GM23338 (cell line): ENCODE measurements around the gene CBLC. TPM values are rescaled to one million over a fixed set of nuclear protein-coding genes. Genes with fewer than 3 reads are reported as not detected.
A peak's percentile ranks its signal among the peaks of the same experiment; 100 is the strongest.
"Not testable (repeated sequence)": the region's sequence is repeated elsewhere in the genome, so short reads cannot be mapped to it uniquely, and the experiment has no call there.

Experiments used
- ATAC-seq: fragments of 200-7000 bp; cut with Tn5 transposase; 3 replicates; pipeline ENCODE4 v1.9.1; 2020
- DNase-seq: peaks from one replicate; pipeline ENCODE4 v3.0.0-alpha.2; 2015; ENCODE audit warnings: low spot score
- H2AFZ ChIP-seq: fragments of 200-600 bp; sonication (generic); 2 replicates; pipeline ENCODE4 v1.8.0; 2016; ENCODE audit warnings: antibody characterized with exemption, mild to moderate bottlenecking, moderate library complexity
- H3F3A ChIP-seq: fragments of 200-600 bp; sonication (generic); replicated peaks from 2 replicates; pipeline ENCODE4 v1.8.0; 2017; ENCODE audit warnings: antibody characterized with exemption, mixed run types, low read depth
- H3K27ac ChIP-seq: fragments of 200-600 bp; sonication (generic); 2 replicates; pipeline ENCODE4 v1.6.1; 2016; ENCODE audit warnings: low read depth
- H3K27me3 ChIP-seq: fragments of 200-600 bp; sonication (generic); 2 replicates; pipeline ENCODE4 v1.8.0; 2016; ENCODE audit warnings: mild to moderate bottlenecking, mixed run types, moderate library complexity; ENCODE audit not compliant: insufficient read depth
- H3K36me3 ChIP-seq: fragments of 200-600 bp; sonication (generic); 2 replicates; pipeline ENCODE4 v1.8.0; 2016; ENCODE audit warnings: mild to moderate bottlenecking; ENCODE audit not compliant: insufficient read depth
- H3K4me1 ChIP-seq: fragments of 200-600 bp; sonication (generic); 2 replicates; pipeline ENCODE4 v1.8.0; 2016; ENCODE audit warnings: mild to moderate bottlenecking, moderate library complexity; ENCODE audit not compliant: insufficient read depth
- H3K4me2 ChIP-seq: fragments of 200-600 bp; sonication (generic); 2 replicates; pipeline ENCODE4 v1.7.1; 2017; ENCODE audit warnings: mixed run types
- H3K4me3 ChIP-seq: fragments of 200-600 bp; sonication (generic); 2 replicates; pipeline ENCODE4 v1.6.1; 2016; ENCODE audit warnings: mixed run types
- H3K79me2 ChIP-seq: fragments of 200-600 bp; sonication (generic); replicated peaks from 2 replicates; pipeline ENCODE4 v1.8.0; 2017; ENCODE audit warnings: mild to moderate bottlenecking; ENCODE audit not compliant: insufficient read depth
- H3K9me2 ChIP-seq: fragments of 200-600 bp; sonication (generic); 2 replicates; pipeline ENCODE4 v1.8.0; 2017; ENCODE audit not compliant: insufficient read depth
- H4K20me1 ChIP-seq: fragments of 200-600 bp; sonication (generic); replicated peaks from 2 replicates; pipeline ENCODE4 v1.8.0; 2017; ENCODE audit warnings: mild to moderate bottlenecking; ENCODE audit not compliant: insufficient read depth
- H3K27ac Mint-ChIP-seq: 2 replicates; pipeline ENCODE4 v1.8.0; 2020; ENCODE audit warnings: inconsistent platforms, mild to moderate bottlenecking, moderate library complexity, mixed read lengths
- H3K27me3 Mint-ChIP-seq: 3 replicates; pipeline ENCODE4 v1.8.0; 2022; ENCODE audit warnings: low read depth, mild to moderate bottlenecking, moderate library complexity, mixed read lengths, inconsistent platforms; ENCODE audit not compliant: insufficient read depth, poor library complexity
- H3K36me3 Mint-ChIP-seq: 3 replicates; pipeline ENCODE4 v1.8.0; 2021; ENCODE audit warnings: low read depth, mild to moderate bottlenecking, inconsistent platforms, moderate library complexity, mixed read lengths
- H3K4me1 Mint-ChIP-seq: 3 replicates; pipeline ENCODE4 v1.8.0; 2020; ENCODE audit warnings: mild to moderate bottlenecking, inconsistent platforms, mixed read lengths
- H3K4me3 Mint-ChIP-seq: 3 replicates; pipeline ENCODE4 v1.8.0; 2021; ENCODE audit warnings: moderate library complexity, mild to moderate bottlenecking, inconsistent platforms, mixed read lengths
- H3K9me3 Mint-ChIP-seq: 3 replicates; pipeline ENCODE4 v1.8.0; 2020; ENCODE audit warnings: moderate library complexity, mild to moderate bottlenecking, inconsistent platforms, mixed read lengths
- CREB1 ChIP-seq: fragments of 250-450 bp; sonication (Bioruptor Pico); IDR thresholded peaks from 2 replicates; pipeline ENCODE4 v1.5.0; 2020; ENCODE audit warnings: low read depth, mild to moderate bottlenecking, moderate library complexity
- CTCF ChIP-seq, 2 experiments: fragments of 200-600 bp in 1 of 2; sonication (generic) in 1 of 2; conservative IDR thresholded peaks; 2 replicates each; pipeline versions ENCODE4 v1.5.1 to v1.6.1; 2016 to 2017; ENCODE audit warnings: antibody characterized with exemption in 2 of 2, low read depth in 2 of 2, mild to moderate bottlenecking in 2 of 2, moderate library complexity in 1 of 2
- ETS1 ChIP-seq: IDR thresholded peaks from 2 replicates; pipeline ENCODE4 v1.6.1; 2016; ENCODE audit warnings: antibody characterized with exemption
- NANOG ChIP-seq: IDR thresholded peaks from 2 replicates; pipeline ENCODE4 v1.6.1; 2016; ENCODE audit warnings: antibody characterized with exemption, borderline replicate concordance
- POLR2AphosphoS5 ChIP-seq: IDR thresholded peaks from 2 replicates; pipeline ENCODE4 v1.6.1; 2016; ENCODE audit warnings: antibody characterized with exemption, low read depth
- ZNF114 ChIP-seq: fragments of 250-450 bp; sonication (Bioruptor Pico); IDR thresholded peaks from 2 replicates; pipeline ENCODE4 v1.5.0; 2020; ENCODE audit warnings: mild to moderate bottlenecking, moderate library complexity
- ZNF462 ChIP-seq: fragments of 250-450 bp; sonication (Bioruptor Pico); IDR thresholded peaks from 2 replicates; pipeline ENCODE4 v1.5.0; 2020; ENCODE audit warnings: mild to moderate bottlenecking, moderate library complexity
- polyA plus RNA-seq: library from polyadenylated mRNA; unstranded; fragments of >200 nt; fragmentation: Nextera tagmentation; extraction: Ambion mirVana; gene quantifications from 2 replicates; pipeline ENCODE4 v1.2.1, GENCODE V29; 2016
- total RNA-seq: library from RNA; depleted of rRNA; stranded (reverse); fragments of >200 nt; shearing (Covaris generic); gene quantifications from 2 replicates; pipeline ENCODE4 v1.2.3, GENCODE V29; 2014

The CBLC gene
- total and polyA plus RNA-seq, 2 experiments from 2014 or later = 14.5 to 29.3 TPM

GRCh38 chr19:44770550-44771257 lies 7.0 kb upstream of the CBLC start:
- Histone ChIP-seq H3K36me3 (no peaks in the 10 kb centered on the region), H2AFZ (peak overlapping the region; percentile 61), H3K9me2 (no peaks in the 10 kb centered on the region), H3K27me3 (no peaks in the 10 kb centered on the region), H3K4me2 (no peak overlapping the region), H3K4me1 (peaks cover 4% of the 10 kb centered on the region), H3K4me3 (no peak overlapping the region), H3F3A (no peaks in the 10 kb centered on the region), H3K79me2 (no peaks in the 10 kb centered on the region), H3K27ac (no peak overlapping the region), H4K20me1 (no peaks in the 10 kb centered on the region)
- ATAC-seq (peak; percentile 100), DNase-seq (peak; percentile 99)
- Mint-ChIP-seq H3K36me3 (no peaks in the 10 kb centered on the region), H3K4me1 (no peaks in the 10 kb centered on the region), H3K27me3 (peaks cover 20% of the 10 kb centered on the region), H3K27ac (no peak overlapping the region; the same call in 1 of the 2 replicates), H3K4me3 (no peak overlapping the region), H3K9me3 (peaks cover 17% of the 10 kb centered on the region; the same call in 2 of the 3 replicates)
- peak; percentile 81 to 89 for TF ChIP-seq CTCF (conservative IDR thresholded peaks at IDR 0.05; ENCODE audit: low read depth in 2 of 2)
- no peak for TF ChIP-seq ZNF114 (CRISPR knock-in tag)

GRCh38 chr19:44772144-44772543 lies 5.5 kb upstream of the CBLC start:
- H3K27me3 ChIP-seq, H3K4me3 ChIP-seq, H3K79me2 ChIP-seq, DNase-seq, H3K4me1 Mint-ChIP-seq, H3K9me2 ChIP-seq, H3K27ac Mint-ChIP-seq, H4K20me1 ChIP-seq, H3K36me3 Mint-ChIP-seq, H3K4me2 ChIP-seq, H3F3A ChIP-seq, H3K27ac ChIP-seq, ATAC-seq, H3K36me3 ChIP-seq, H3K4me3 Mint-ChIP-seq: not testable (repeated sequence)
- H3K9me3 Mint-ChIP-seq = peaks cover 16% of the 10 kb centered on the region; the same call in 2 of the 3 replicates
- H2AFZ ChIP-seq = peak overlapping the region; percentile 18; the same call in 1 of the 2 replicates
- peaks cover 24% of the 10 kb centered on the region for H3K27me3 Mint-ChIP-seq
- peaks cover 13% of the 10 kb centered on the region for H3K4me1 ChIP-seq

GRCh38 chr19:44772959-44773358 lies 4.7 kb upstream of the CBLC start:
- Histone ChIP-seq H3K9me2 (no peaks in the 10 kb centered on the region), H2AFZ (no peak overlapping the region), H3K4me2 (no peak overlapping the region), H3F3A (0 out of 2 replicates have a peak, but pooled peaks cover 4% of the 10 kb centered on the region), H3K4me1 (peaks cover 13% of the 10 kb centered on the region), H3K79me2 (no peaks in the 10 kb centered on the region), H3K27me3 (no peaks in the 10 kb centered on the region), H3K4me3 (no peak overlapping the region), H3K27ac (no peak overlapping the region), H4K20me1 (no peaks in the 10 kb centered on the region), H3K36me3 (no peaks in the 10 kb centered on the region)
- Mint-ChIP-seq H3K36me3 (no peaks in the 10 kb centered on the region), H3K27ac (no peak overlapping the region), H3K27me3 (peaks cover 26% of the 10 kb centered on the region), H3K4me3 (no peak overlapping the region), H3K9me3 (peaks cover 13% of the 10 kb centered on the region; the same call in 2 of the 3 replicates), H3K4me1 (peaks cover 4% of the 10 kb centered on the region)
- ATAC-seq (no peak), DNase-seq (no peak)
- TF ChIP-seq ETS1 (no peak), CREB1 (CRISPR knock-in tag) (no peak), ZNF462 (CRISPR knock-in tag) (no peak), NANOG (no peak), POLR2AphosphoS5 (no peak)
